Gastroesophageal sphincter (tissue), 3 donors: Measurements from ENCODE around the gene GPX5.

Source experiments
- CTCF ChIP-seq, 4 experiments: fragments of 200-600 bp in 2 of 4; fragments of 450-650 bp in 2 of 4; sonication (generic) in 1 of 4; IDR thresholded peaks; one replicate each; pipeline ENCODE4 v1.5.1; 2017 to 2019; ENCODE audit warnings: antibody characterized with exemption in 4 of 4, mild to moderate bottlenecking in 2 of 4, moderate library complexity in 2 of 4
- POLR2A ChIP-seq, 2 donors: fragments of 450-650 bp; IDR thresholded peaks; one replicate each; pipeline ENCODE4 v1.6.1; 2017; ENCODE audit warnings: antibody characterized with exemption in 2 of 2, mild to moderate bottlenecking in 2 of 2, moderate library complexity in 1 of 2

- no peak for TF ChIP-seq POLR2A (IDR thresholded peaks at IDR 0.05)
- TF ChIP-seq CTCF (IDR thresholded peaks at IDR 0.05) = no peak
Measured at GRCh38 chr6:28534875-28535274, 9.2 kb downstream of the GPX5 start.
